Epithelial cell of esophagus (primary cell): ENCODE measurements around the gene UQCR11.

ENCODE experiments used
- DNase-seq: peaks from one replicate; pipeline ENCODE4 v3.0.0; 2010; ENCODE audit warnings: low read depth
- H3K4me3 ChIP-seq: 2 replicates; pipeline ENCODE4 v1.5.1; 2011; ENCODE audit warnings: mild to moderate bottlenecking, low read length, control low read depth
- TF ChIP-seq, protein P1 (sequence below): IDR thresholded peaks from 2 replicates; pipeline ENCODE4 v1.5.1; 2011; ENCODE audit warnings: low read depth, mild to moderate bottlenecking, low read length, control low read depth, inconsistent platforms; ENCODE audit not compliant: insufficient read depth; ENCODE audit errors: missing control alignments

Gene UQCR11

DNA sequence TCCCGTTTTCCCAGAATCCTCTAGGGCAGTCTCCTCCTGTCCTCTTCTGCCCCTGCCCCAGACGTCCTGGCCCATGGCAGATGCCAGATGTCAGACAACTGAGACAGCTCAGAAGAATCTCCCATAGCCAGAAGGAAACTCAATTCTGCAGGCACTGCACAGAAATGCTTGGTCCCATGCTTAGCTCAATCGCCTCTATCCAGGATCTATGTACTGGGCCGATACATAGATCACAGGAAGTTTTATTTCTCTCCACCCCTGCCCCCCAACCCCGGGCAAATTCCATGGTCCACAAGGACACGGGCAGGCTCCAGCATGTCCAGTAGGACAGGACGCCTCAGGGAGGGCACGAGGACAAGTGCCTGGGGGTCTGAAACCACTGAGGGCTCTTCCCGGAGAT lies 17.4 kb downstream of the UQCR11 start:
- no peak overlapping the region for H3K4me3 ChIP-seq
- DNase-seq = no peak
- TF ChIP-seq, protein P1, sequence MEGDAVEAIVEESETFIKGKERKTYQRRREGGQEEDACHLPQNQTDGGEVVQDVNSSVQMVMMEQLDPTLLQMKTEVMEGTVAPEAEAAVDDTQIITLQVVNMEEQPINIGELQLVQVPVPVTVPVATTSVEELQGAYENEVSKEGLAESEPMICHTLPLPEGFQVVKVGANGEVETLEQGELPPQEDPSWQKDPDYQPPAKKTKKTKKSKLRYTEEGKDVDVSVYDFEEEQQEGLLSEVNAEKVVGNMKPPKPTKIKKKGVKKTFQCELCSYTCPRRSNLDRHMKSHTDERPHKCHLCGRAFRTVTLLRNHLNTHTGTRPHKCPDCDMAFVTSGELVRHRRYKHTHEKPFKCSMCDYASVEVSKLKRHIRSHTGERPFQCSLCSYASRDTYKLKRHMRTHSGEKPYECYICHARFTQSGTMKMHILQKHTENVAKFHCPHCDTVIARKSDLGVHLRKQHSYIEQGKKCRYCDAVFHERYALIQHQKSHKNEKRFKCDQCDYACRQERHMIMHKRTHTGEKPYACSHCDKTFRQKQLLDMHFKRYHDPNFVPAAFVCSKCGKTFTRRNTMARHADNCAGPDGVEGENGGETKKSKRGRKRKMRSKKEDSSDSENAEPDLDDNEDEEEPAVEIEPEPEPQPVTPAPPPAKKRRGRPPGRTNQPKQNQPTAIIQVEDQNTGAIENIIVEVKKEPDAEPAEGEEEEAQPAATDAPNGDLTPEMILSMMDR = no peak

DNA sequence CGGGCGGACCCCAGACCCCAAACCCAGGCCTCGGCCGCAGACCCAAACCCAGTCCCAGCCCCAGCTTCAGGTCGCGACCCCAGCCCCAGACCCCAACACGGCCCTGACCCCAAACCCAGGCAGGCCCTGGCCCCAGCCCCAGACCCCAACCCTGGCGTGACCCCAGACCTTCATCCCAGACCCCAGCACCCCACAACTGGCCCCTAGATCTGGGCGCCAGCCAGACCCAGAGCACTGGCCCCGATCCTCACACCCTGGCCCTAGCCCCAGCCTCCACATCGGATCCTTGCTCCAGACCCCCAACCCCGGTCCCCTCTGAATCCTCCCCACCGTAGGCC lies 20.1 kb downstream of the UQCR11 start:
- TF ChIP-seq, protein P1 = no peak
- no peak overlapping the region for H3K4me3 ChIP-seq
- DNase-seq = no peak

DNA sequence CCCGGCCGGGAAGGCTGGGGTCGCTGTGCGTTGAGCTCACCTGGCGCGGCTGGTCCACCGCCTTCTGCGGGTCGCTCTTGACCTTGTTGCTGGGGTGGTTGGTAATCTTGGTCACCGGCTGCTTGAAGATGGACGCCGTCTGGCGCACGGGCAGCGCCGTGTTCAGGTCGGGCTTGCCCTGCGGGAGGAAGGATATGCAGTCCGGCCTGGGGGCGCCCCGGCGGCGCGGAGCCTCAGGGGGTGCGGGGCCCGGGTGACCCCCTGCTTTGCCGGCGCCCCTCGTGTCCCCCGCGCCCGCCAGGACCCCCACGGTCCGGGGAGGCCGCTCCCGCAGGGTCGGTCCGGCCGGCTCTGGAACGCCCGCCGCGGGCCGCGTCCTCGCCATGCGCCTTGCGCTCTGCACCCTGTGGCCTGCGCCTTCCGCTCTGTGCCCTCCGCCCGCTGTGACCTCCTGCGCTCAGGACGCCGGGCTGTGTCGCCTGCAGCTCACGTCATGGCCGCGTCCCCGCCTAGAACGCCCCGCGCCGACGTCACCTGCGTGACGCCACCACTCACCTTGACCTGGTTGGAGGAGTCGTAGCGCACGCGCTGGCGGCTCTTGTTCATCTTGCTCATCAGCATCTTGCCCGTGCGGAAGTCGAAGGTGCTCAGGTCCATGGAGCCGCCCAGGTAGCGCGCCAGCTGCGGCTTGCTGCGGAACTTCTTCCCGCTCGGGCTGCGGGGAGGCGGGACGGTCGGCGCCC lies 20.6 kb downstream of the UQCR11 start:
- H3K4me3 ChIP-seq = no peak overlapping the region
- no peak for DNase-seq
- TF ChIP-seq, protein P1 = no peak

DNA sequence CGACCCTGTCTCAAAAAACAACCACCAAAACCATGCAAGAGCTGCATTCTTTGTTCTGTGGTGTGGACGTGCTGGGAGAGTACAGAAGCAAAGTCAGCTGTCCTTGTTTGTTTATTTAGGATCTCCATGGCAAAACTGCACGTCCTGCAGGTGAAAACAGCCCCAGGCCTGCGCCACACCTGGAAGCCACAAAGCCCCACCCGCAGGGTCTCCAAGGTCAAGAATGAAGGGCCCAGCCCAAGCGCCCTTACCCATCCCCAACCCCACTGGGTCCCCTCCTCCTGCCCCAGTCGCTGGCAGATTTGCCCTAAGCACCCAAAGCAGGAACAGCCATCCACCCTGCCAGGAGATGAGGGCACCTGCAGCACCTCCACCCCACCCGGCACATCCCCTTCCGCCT lies 23.1 kb downstream of the UQCR11 start:
- TF ChIP-seq, protein P1 = no peak
- no peak for DNase-seq
- no peak overlapping the region for H3K4me3 ChIP-seq

DNA sequence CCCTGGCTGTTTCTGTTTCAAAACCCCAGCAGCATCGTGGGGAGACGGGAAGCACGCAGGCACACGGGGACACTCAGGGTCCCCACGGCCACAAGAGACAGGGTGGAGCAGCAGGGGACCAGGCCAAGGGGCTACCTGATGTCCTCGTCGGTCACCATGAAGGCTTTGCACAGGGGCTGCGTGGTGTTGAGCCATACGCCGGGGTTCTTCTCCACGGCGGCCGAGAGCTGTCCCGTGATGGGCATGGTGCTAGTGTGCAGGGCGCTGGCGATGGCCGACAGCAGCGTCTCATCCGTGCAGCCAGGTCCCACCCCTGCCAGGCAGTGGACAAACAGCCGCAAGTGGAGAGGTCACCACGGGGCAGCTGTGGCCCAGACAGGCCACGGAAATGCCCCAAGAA lies 24.3 kb downstream of the UQCR11 start:
- DNase-seq = no peak
- H3K4me3 ChIP-seq = no peak overlapping the region
- TF ChIP-seq, protein P1 = no peak

DNA sequence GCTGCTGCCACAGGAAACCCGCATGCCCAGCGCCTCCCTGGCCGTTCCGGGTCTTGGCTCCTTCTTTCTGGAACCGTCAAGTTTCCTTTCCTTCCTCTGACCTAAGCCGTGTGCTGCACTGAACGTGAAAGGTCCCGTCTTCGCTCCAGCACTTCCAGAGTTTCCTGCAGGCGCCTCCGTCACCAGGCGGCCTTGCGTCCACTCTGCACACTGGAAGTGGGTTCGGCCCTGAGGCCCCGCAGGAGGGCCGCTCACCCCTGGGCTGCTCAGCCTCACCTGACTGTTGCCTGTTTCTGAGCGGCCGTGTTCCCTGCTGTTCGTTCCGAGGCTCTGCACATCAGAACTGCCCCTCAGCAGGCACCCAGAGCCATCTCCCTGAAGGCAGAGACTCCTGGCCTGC lies 24.9 kb downstream of the UQCR11 start:
- no peak for DNase-seq
- TF ChIP-seq, protein P1 = no peak
- no peak overlapping the region for H3K4me3 ChIP-seq

DNA sequence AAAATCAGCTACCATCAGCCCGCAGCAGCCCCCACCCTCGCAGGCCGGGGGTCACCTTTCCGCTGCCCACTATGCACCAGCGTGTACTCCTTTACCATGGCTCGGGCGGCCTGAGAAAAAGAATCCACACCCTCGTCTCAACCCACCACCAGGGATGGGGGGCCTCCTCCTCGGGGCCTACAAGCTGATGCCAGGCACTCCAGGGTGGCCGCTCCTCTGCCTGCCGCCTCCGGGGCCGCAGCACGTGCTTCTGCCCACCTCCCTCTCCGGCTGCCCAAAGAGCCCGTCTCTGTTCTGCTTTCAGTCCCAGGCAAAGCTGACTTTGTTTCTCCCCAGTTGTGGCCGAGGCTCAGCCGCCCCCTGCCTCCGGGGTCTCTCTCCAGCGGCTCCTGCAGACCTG lies 26.0 kb downstream of the UQCR11 start:
- DNase-seq = no peak
- TF ChIP-seq, protein P1 = no peak
- no peak overlapping the region for H3K4me3 ChIP-seq
